HCT116 (cell line): Measurements from ENCODE around the gene DBNDD2. TPM values are rescaled to one million over a fixed set of nuclear protein-coding genes. Genes with fewer than 3 reads are reported as not detected.

ENCODE experiments used
- ATAC-seq: fragments of 200-7000 bp; cut with Tn5 transposase; 2 replicates; pipeline ENCODE4 v1.9.1; 2020; ENCODE audit warnings: mild to moderate bottlenecking, moderate library complexity
- BruUV-seq: library from RNA; stranded (reverse); fragments of 400-500 nt; replicated peaks from 2 replicates; lab custom pipeline; 2021; lab: Mats Ljungman, UMichigan
- CTCF ChIA-PET: fragments of 300-600 bp; sonication (Branson Sonifier 250); formaldehyde crosslinking; loops from one replicate; lab custom pipeline; 2021; ENCODE audit warnings: antibody characterized with exemption; lab: Charles Lee
- POLR2A ChIA-PET: fragments of 300-600, 350-600 bp; sonication (Branson Sonifier 250); formaldehyde crosslinking; loops from one replicate; lab custom pipeline; 2021; ENCODE audit warnings: antibody characterized with exemption; lab: Charles Lee
- RAD21 ChIA-PET, 2 experiments: fragments of 300-600 bp; sonication (Branson Sonifier 250); formaldehyde crosslinking; loops; one replicate each; lab custom pipeline; 2023; ENCODE audit warnings: low total read pairs in 2 of 2; ENCODE audit not compliant: uncharacterized antibody in 2 of 2, unreplicated experiment in 2 of 2, low non-redundant PET in 1 of 2; lab: Charles Lee
- DNase-seq: peaks from one replicate; pipeline ENCODE4 v3.0.0-alpha.2; 2010; ENCODE audit warnings: low read depth, low spot score
- H2AFZ ChIP-seq: fragments of 200-600 bp; shearing (Covaris generic), sonication (generic); 2 replicates; pipeline ENCODE4 v1.6.1; 2017; ENCODE audit warnings: low read depth, mixed run types, mixed read lengths, antibody characterized with exemption, low read length; ENCODE audit not compliant: poor library complexity, severe bottlenecking
- H3K27ac ChIP-seq: 2 replicates; pipeline ENCODE4 v1.5.1; 2012; ENCODE audit warnings: low read depth, low read length
- H3K27me3 ChIP-seq: fragments of 200-600 bp; sonication (generic); 2 replicates; pipeline ENCODE4 v1.6.1; 2016; ENCODE audit warnings: mixed run types, low read length, mixed read lengths; ENCODE audit not compliant: insufficient read depth
- H3K36me3 ChIP-seq, 2 experiments: fragments of 200-500 bp in 1 of 2; fragments of 200-600 bp in 1 of 2; sonication (Bioruptor generic) in 1 of 2; sonication (generic) in 1 of 2; 2 replicates each; pipeline versions ENCODE4 v1.5.1 to v1.6.1; 2014 to 2016; ENCODE audit warnings: low read length in 2 of 2, inconsistent platforms in 1 of 2, mixed read lengths in 1 of 2, mixed run types in 1 of 2; ENCODE audit not compliant: insufficient read depth in 2 of 2, control insufficient read depth in 1 of 2
- H3K4me1 ChIP-seq, 2 experiments: fragments of 200-600 bp in 1 of 2; sonication (generic) in 1 of 2; 2 replicates each; pipeline versions ENCODE4 v1.5.1 to v1.6.1; 2012 to 2017; ENCODE audit warnings: low read length in 2 of 2, inconsistent platforms in 1 of 2, mild to moderate bottlenecking in 1 of 2, mixed read lengths in 1 of 2, mixed run types in 1 of 2, moderate library complexity in 1 of 2; ENCODE audit not compliant: insufficient read depth in 2 of 2, control insufficient read depth in 1 of 2
- H3K4me2 ChIP-seq: fragments of 200-600 bp; sonication (generic); 2 replicates; pipeline ENCODE4 v1.6.1; 2017; ENCODE audit warnings: mixed run types, low read length, mixed read lengths
- H3K4me3 ChIP-seq, 2 experiments: fragments of 200-600 bp in 1 of 2; sonication (generic) in 1 of 2; replicated peaks in 1 of 2; 2 replicates each; pipeline ENCODE4 v1.5.1; 2011 to 2016; ENCODE audit warnings: low read length in 2 of 2, control low read depth in 1 of 2, low read depth in 1 of 2, mild to moderate bottlenecking in 1 of 2, mixed read lengths in 1 of 2, mixed run types in 1 of 2
- H3K79me2 ChIP-seq: fragments of 200-600 bp; sonication (generic); 2 replicates; pipeline ENCODE4 v1.6.1; 2017; ENCODE audit warnings: mild to moderate bottlenecking, mixed run types, low read length, moderate library complexity, mixed read lengths; ENCODE audit not compliant: insufficient read depth
- H3K9ac ChIP-seq: fragments of 200-600 bp; sonication (generic); 2 replicates; pipeline ENCODE4 v1.6.1; 2016; ENCODE audit warnings: low read length, mixed read lengths
- H3K9me2 ChIP-seq: fragments of 200-600 bp; sonication (generic), shearing (Covaris generic); 2 replicates; pipeline ENCODE4 v1.6.1; 2017; ENCODE audit warnings: mixed run types, mild to moderate bottlenecking, moderate library complexity; ENCODE audit not compliant: insufficient read depth
- H3K9me3 ChIP-seq, 2 experiments: fragments of 200-500 bp in 1 of 2; fragments of 200-600 bp in 1 of 2; sonication (Bioruptor generic) in 1 of 2; sonication (generic) in 1 of 2; 2 replicates each; pipeline ENCODE4 v1.6.1; 2014 to 2017; ENCODE audit warnings: low read length in 2 of 2, mixed read lengths in 2 of 2, inconsistent platforms in 1 of 2, low read depth in 1 of 2, mild to moderate bottlenecking in 1 of 2, mixed run types in 1 of 2, moderate library complexity in 1 of 2; ENCODE audit not compliant: control insufficient read depth in 1 of 2, insufficient read depth in 1 of 2
- H4K20me1 ChIP-seq: fragments of 200-600 bp; sonication (generic), shearing (Covaris generic); 2 replicates; pipeline ENCODE4 v1.6.1; 2017; ENCODE audit warnings: mixed run types, mild to moderate bottlenecking, moderate library complexity; ENCODE audit not compliant: insufficient read depth
- intact Hi-C: fragments of 100-400 bp; cut with micrococcal nuclease; formaldehyde crosslinking; loops from 2 replicates; pipeline ENCODE4 v1.10.0; 2022
- total RNA-seq: library from RNA; stranded (reverse); gene quantifications from one replicate; pipeline ENCODE4 v1.2.1, GENCODE V29; 2021; ENCODE audit not compliant: unreplicated experiment
- TF ChIP-seq, protein P1 (sequence below), 3 experiments: fragments of 200-600 bp in 1 of 3; sonication (generic) in 1 of 3; IDR thresholded peaks in 2 of 3; conservative IDR thresholded peaks in 1 of 3; 2 replicates each; pipeline ENCODE4 v1.5.1; 2012 to 2017; ENCODE audit warnings: low read depth in 2 of 3, low read length in 2 of 3, antibody characterized with exemption in 1 of 3, borderline replicate concordance in 1 of 3, control low read depth in 1 of 3, mild to moderate bottlenecking in 1 of 3, mixed read lengths in 1 of 3, mixed run types in 1 of 3, moderate library complexity in 1 of 3; ENCODE audit not compliant: insufficient read depth in 1 of 3
- TF ChIP-seq, protein P2 (sequence below): IDR thresholded peaks from 2 replicates; pipeline ENCODE4 v1.6.1; 2012; ENCODE audit warnings: low read depth

Gene DBNDD2
- total RNA-seq, 1 experiment from 2014 or later, result 44.2 TPM

- no peaks in the 10 kb centered on the region for H3K27me3 ChIP-seq
- H3K9me2 ChIP-seq, result no peaks in the 10 kb centered on the region
- no peaks in the 10 kb centered on the region for H4K20me1 ChIP-seq
- ChIA-PET POLR2A (no interaction called here), CTCF (interaction anchor here (1.2 kb wide), 1 partner anchor 18 kb away, joined by 3 read pairs; no protein-coding TSS in a partner anchor), RAD21 (no interaction called here)
- no peak overlapping the region for H3K4me3 ChIP-seq
- H3K4me1 ChIP-seq, result no peaks in the 10 kb centered on the region
- no peak for DNase-seq
- peaks cover 15 to 21% of the 10 kb centered on the region in 2 experiments; a peak in 3 of 4 replicates for H3K36me3 ChIP-seq
- TF ChIP-seq, protein P1, sequence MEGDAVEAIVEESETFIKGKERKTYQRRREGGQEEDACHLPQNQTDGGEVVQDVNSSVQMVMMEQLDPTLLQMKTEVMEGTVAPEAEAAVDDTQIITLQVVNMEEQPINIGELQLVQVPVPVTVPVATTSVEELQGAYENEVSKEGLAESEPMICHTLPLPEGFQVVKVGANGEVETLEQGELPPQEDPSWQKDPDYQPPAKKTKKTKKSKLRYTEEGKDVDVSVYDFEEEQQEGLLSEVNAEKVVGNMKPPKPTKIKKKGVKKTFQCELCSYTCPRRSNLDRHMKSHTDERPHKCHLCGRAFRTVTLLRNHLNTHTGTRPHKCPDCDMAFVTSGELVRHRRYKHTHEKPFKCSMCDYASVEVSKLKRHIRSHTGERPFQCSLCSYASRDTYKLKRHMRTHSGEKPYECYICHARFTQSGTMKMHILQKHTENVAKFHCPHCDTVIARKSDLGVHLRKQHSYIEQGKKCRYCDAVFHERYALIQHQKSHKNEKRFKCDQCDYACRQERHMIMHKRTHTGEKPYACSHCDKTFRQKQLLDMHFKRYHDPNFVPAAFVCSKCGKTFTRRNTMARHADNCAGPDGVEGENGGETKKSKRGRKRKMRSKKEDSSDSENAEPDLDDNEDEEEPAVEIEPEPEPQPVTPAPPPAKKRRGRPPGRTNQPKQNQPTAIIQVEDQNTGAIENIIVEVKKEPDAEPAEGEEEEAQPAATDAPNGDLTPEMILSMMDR (IDR thresholded peaks at IDR 0.05 in 2 of 3, conservative IDR thresholded peaks at IDR 0.05 in 1 of 3; ENCODE audit: borderline replicate concordance in 1 of 3, insufficient read depth in 1 of 3, low read depth in 2 of 3, low read length in 2 of 3), result no peak
- TF ChIP-seq, protein P2, sequence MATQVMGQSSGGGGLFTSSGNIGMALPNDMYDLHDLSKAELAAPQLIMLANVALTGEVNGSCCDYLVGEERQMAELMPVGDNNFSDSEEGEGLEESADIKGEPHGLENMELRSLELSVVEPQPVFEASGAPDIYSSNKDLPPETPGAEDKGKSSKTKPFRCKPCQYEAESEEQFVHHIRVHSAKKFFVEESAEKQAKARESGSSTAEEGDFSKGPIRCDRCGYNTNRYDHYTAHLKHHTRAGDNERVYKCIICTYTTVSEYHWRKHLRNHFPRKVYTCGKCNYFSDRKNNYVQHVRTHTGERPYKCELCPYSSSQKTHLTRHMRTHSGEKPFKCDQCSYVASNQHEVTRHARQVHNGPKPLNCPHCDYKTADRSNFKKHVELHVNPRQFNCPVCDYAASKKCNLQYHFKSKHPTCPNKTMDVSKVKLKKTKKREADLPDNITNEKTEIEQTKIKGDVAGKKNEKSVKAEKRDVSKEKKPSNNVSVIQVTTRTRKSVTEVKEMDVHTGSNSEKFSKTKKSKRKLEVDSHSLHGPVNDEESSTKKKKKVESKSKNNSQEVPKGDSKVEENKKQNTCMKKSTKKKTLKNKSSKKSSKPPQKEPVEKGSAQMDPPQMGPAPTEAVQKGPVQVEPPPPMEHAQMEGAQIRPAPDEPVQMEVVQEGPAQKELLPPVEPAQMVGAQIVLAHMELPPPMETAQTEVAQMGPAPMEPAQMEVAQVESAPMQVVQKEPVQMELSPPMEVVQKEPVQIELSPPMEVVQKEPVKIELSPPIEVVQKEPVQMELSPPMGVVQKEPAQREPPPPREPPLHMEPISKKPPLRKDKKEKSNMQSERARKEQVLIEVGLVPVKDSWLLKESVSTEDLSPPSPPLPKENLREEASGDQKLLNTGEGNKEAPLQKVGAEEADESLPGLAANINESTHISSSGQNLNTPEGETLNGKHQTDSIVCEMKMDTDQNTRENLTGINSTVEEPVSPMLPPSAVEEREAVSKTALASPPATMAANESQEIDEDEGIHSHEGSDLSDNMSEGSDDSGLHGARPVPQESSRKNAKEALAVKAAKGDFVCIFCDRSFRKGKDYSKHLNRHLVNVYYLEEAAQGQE, result no peak
- H3K79me2 ChIP-seq, result no peaks in the 10 kb centered on the region
- intact Hi-C loops, result no loop called here
- H3K27ac ChIP-seq, result no peak overlapping the region
- H3K4me2 ChIP-seq, result no peak overlapping the region
- no TSS peak for BruUV-seq
- H2AFZ ChIP-seq, result no peak overlapping the region
- H3K9me3 ChIP-seq, result no peaks in the 10 kb centered on the region
- ATAC-seq, result no peak
- H3K9ac ChIP-seq, result no peak overlapping the region
Measured at GRCh38 chr20:45427236-45428149, 19.4 kb downstream of the DBNDD2 start.
